PC-3 (cell line): ENCODE data around the gene TBC1D12.

Experiments
- EZH2 ChIP-seq: fragments of 300-600 bp; sonication (generic); IDR thresholded peaks from one replicate; pipeline ENCODE4 v1.6.1; 2017; ENCODE audit warnings: antibody characterized with exemption, mild to moderate bottlenecking, low read length; ENCODE audit not compliant: unreplicated experiment
- EZH2phosphoT487 ChIP-seq: fragments of 300-600 bp; sonication (generic); IDR thresholded peaks from 2 replicates; pipeline ENCODE4 v1.6.1; 2018; ENCODE audit warnings: mild to moderate bottlenecking, antibody characterized with exemption, low read length, borderline replicate concordance
- TF ChIP-seq, protein P1 (sequence below): fragments of 300-600 bp; sonication (generic); conservative IDR thresholded peaks from 2 replicates; pipeline ENCODE4 v1.5.1; 2017; ENCODE audit warnings: antibody characterized with exemption, low read depth, mild to moderate bottlenecking, low read length

DNA sequence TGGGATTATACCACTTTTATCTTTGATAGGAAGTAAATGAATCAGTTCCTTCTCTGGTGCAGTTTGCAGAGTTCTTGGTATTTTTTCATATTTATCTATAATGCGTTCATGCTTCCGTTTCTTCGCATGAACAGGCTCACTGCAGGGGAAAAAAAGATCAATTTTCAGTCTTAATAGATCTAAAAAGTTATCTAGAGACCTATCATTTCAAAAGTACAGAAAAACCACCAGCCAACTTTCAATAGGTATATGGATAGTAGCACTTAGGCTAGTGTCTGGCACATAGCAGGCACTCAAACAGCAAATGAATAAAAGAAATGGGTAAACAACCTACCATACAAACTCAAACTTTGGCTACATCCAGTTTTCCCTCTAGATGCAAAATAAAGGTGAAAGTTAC is 45.1 kb upstream of the TBC1D12 start:
- TF ChIP-seq, protein P1, sequence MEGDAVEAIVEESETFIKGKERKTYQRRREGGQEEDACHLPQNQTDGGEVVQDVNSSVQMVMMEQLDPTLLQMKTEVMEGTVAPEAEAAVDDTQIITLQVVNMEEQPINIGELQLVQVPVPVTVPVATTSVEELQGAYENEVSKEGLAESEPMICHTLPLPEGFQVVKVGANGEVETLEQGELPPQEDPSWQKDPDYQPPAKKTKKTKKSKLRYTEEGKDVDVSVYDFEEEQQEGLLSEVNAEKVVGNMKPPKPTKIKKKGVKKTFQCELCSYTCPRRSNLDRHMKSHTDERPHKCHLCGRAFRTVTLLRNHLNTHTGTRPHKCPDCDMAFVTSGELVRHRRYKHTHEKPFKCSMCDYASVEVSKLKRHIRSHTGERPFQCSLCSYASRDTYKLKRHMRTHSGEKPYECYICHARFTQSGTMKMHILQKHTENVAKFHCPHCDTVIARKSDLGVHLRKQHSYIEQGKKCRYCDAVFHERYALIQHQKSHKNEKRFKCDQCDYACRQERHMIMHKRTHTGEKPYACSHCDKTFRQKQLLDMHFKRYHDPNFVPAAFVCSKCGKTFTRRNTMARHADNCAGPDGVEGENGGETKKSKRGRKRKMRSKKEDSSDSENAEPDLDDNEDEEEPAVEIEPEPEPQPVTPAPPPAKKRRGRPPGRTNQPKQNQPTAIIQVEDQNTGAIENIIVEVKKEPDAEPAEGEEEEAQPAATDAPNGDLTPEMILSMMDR, result no peak
- TF ChIP-seq EZH2 (no peak), EZH2phosphoT487 (no peak)
